Heart left ventricle (tissue), 13 donors: ENCODE data around the gene LRMDA.

Source experiments
- POLR2A ChIP-seq, 2 donors: fragments of 450-650 bp; IDR thresholded peaks; one replicate each; pipeline ENCODE4 v1.6.1; 2017; ENCODE audit warnings: antibody characterized with exemption in 2 of 2, mild to moderate bottlenecking in 2 of 2, moderate library complexity in 2 of 2
- TF ChIP-seq, protein P1 (sequence below), 12 donors: fragments of 200-600 bp; sonication (generic) in 4 of 12; IDR thresholded peaks; one replicate each; pipeline versions ENCODE4 v1.5.0 to v1.8.0; 2018 to 2022; ENCODE audit warnings: antibody characterized with exemption in 12 of 12, mild to moderate bottlenecking in 5 of 12
- donor health status: ischemic (EF 13 %, LVEDD 7.1; RV severe dilation, severe dysfunction).
- donor health status: DM: no; HTN: yes; CAD: no.
- donor health status: DM: no; HTN: no; CAD: no.
- donor health status: ischemic (EF 25% LVEDD 6.9; RV normal size, moderate dysfunction).
- donor health status: ischemic (EF 25% LVEDD 5.7; RV mildly dilated, moderate dysfunction).
- donor health status: ischemic (EF 35%, LVEDD 5.7; RV mildly dilated, moderate dysfunction).
- donor health status: nonischemic (EF 11% LVEDD 7.7; RV severe dilation, severe dysfunction).
- donor health status: DM: yes; HTN: yes; CAD: no.
- donor health status: PGD.
- donor health status: ischemic (EF 29% LVEDD 5.4; RV normal size, mild dysfunction).
- donor health status: nonischemic (EF 23%, LVEDD 6.1; RV moderate dilation, normal function).

DNA sequence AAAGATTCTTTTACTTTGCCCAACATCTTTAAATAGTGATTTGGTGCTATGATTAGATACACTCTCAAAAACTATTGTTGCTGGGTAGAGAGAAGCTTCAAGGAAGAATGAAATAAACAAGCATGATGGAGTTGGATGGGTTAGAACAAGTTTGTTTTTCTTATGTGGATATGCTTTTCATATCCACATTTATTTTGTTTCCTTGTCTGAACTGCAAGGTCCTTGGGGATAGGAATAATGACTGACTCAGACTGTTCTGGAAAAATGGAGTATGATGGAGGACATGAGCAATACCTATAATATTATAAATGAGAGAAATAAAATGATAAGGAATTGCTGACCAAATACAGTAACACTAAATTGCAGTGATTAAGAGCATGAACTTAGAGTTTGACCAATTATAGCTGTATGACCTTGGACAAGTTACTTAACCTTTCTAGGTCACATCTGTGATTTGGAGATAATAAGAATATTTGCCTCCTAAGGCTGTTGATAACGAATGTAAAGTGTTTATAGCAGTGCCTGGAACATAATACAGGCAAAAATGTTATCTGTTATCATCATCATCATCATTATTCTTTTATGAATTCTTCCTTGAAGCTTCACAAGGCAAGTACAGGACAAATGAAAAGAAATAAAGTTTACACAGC lies 847.5 kb downstream of the LRMDA start:
- TF ChIP-seq, protein P1, sequence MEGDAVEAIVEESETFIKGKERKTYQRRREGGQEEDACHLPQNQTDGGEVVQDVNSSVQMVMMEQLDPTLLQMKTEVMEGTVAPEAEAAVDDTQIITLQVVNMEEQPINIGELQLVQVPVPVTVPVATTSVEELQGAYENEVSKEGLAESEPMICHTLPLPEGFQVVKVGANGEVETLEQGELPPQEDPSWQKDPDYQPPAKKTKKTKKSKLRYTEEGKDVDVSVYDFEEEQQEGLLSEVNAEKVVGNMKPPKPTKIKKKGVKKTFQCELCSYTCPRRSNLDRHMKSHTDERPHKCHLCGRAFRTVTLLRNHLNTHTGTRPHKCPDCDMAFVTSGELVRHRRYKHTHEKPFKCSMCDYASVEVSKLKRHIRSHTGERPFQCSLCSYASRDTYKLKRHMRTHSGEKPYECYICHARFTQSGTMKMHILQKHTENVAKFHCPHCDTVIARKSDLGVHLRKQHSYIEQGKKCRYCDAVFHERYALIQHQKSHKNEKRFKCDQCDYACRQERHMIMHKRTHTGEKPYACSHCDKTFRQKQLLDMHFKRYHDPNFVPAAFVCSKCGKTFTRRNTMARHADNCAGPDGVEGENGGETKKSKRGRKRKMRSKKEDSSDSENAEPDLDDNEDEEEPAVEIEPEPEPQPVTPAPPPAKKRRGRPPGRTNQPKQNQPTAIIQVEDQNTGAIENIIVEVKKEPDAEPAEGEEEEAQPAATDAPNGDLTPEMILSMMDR (IDR thresholded peaks at IDR 0.05) = no peak
- TF ChIP-seq POLR2A (IDR thresholded peaks at IDR 0.05) = no peak
